Measurements from ENCODE around the gene RMDN3. TPM values are rescaled to one million over a fixed set of nuclear protein-coding genes. Genes with fewer than 3 reads are reported as not detected.

Gene RMDN3
- total and polyA plus RNA-seq, 9 of the 15 experiments (the other 6 are each of a cell fraction or from before 2014, with no cell fraction given) = 8.1 to 38.2 (median 25.9) TPM

- TF ChIP-seq, protein P1, sequence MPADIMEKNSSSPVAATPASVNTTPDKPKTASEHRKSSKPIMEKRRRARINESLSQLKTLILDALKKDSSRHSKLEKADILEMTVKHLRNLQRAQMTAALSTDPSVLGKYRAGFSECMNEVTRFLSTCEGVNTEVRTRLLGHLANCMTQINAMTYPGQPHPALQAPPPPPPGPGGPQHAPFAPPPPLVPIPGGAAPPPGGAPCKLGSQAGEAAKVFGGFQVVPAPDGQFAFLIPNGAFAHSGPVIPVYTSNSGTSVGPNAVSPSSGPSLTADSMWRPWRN (IDR thresholded peaks at IDR 0.05; ENCODE audit: low read depth) = no peak
- no peak for TF ChIP-seq ZNF239 (CRISPR knock-in tag; IDR thresholded peaks at IDR 0.05)
- TF ChIP-seq ATF1 (CRISPR knock-in tag; IDR thresholded peaks at IDR 0.05) = no peak
- TF ChIP-seq ATF1 (tag; IDR thresholded peaks at IDR 0.05) = no peak
Observed at GRCh38 chr15:40731034-40731433, 24.0 kb downstream of the RMDN3 start (continued).

GRCh38 chr15:40723919-40724318 lies 31.1 kb downstream of the RMDN3 start:
- peaks cover 68% of the 10 kb centered on the region for H3K36me3 ChIP-seq (ENCODE audit: control insufficient read depth, insufficient read depth, low read length)
- H3K9ac ChIP-seq (ENCODE audit: insufficient read depth in 1 of 2, low read depth in 2 of 2, low read length in 2 of 2) = no peak overlapping the region
- ATAC-seq (no peak), FAIRE-seq (no peak), DNase-seq (ENCODE audit: extremely low read depth in 1 of 4, low spot score in 3 of 4) (no peak)
- POLR2A ChIA-PET = interaction anchor here (0.7 to 0.9 kb wide), 2 partner anchors 21 to 159 kb away, joined by 3 to 4 read pairs; partner anchors contain the start of gene CCDC32
- H2AFZ ChIP-seq (ENCODE audit: low read depth, low read length) = no peak overlapping the region
- in situ Hi-C loops (cut with MboI) = no loop called here
- no peak overlapping the region for H3K27ac ChIP-seq (ENCODE audit: extremely low read depth, low read depth, low read length)
- H3K9me3 ChIP-seq (replicated peaks; ENCODE audit: control insufficient read depth, insufficient read depth, low read depth, low read length) = no peaks in the 10 kb centered on the region
- no peak overlapping the region for H3K4me2 ChIP-seq (ENCODE audit: insufficient read depth, low read length)
- 0 out of 5 replicates have a peak, but pooled peaks cover 0 to 4% of the 10 kb centered on the region in 2 experiments for H3K4me1 ChIP-seq (replicated peaks in 1 of 2; ENCODE audit: control insufficient read depth in 2 of 2, insufficient read depth in 2 of 2, low read length in 2 of 2)
- H3K4me3 ChIP-seq = no peak overlapping the region
- H3K27me3 ChIP-seq (ENCODE audit: control insufficient read depth in 2 of 2, insufficient read depth in 2 of 2, low read length in 2 of 2) = no peaks in the 10 kb centered on the region
- H3K9me1 ChIP-seq (ENCODE audit: control insufficient read depth, insufficient read depth, low read length) = no peaks in the 10 kb centered on the region
- CTCF ChIA-PET (ENCODE audit: low intra/inter-chr PET ratio) = no interaction called here
- intact Hi-C loops (cut with micrococcal nuclease) = no loop called here
- 61% methylated on average over 2 of the region's 2 CpGs for WGBS (ENCODE audit: insufficient coverage, low coverage, missing lambda C conversion rate)
- TF ChIP-seq ZSCAN29 (IDR thresholded peaks at IDR 0.05) (no peak), SIX5 (IDR thresholded peaks at IDR 0.05; ENCODE audit: borderline replicate concordance in 1 of 2, insufficient read depth in 1 of 2, low read depth in 1 of 2, low read length in 2 of 2) (no peak), TRIM28 (IDR thresholded peaks at IDR 0.05) (no peak), NR4A1 (CRISPR knock-in tag; IDR thresholded peaks at IDR 0.05) (no peak), NR4A1 (tag; IDR thresholded peaks at IDR 0.05) (no peak), ZNF586 (CRISPR knock-in tag; conservative IDR thresholded peaks at IDR 0.05) (no peak), NCOA1 (IDR thresholded peaks at IDR 0.05; ENCODE audit: low read depth) (no peak), RBM14 (IDR thresholded peaks at IDR 0.05; ENCODE audit: borderline replicate concordance, insufficient read depth, low read depth, low read length) (no peak), MCM3 (IDR thresholded peaks at IDR 0.05) (no peak), ZNF124 (CRISPR knock-in tag; IDR thresholded peaks at IDR 0.05) (no peak), SIRT6 (IDR thresholded peaks at IDR 0.05; ENCODE audit: low read depth, low read length) (no peak), HMGN3 (IDR thresholded peaks at IDR 0.05; ENCODE audit: borderline replicate concordance, extremely low read depth, insufficient read length, low read depth, low read length) (no peak)
- TF ChIP-seq, protein P2, sequence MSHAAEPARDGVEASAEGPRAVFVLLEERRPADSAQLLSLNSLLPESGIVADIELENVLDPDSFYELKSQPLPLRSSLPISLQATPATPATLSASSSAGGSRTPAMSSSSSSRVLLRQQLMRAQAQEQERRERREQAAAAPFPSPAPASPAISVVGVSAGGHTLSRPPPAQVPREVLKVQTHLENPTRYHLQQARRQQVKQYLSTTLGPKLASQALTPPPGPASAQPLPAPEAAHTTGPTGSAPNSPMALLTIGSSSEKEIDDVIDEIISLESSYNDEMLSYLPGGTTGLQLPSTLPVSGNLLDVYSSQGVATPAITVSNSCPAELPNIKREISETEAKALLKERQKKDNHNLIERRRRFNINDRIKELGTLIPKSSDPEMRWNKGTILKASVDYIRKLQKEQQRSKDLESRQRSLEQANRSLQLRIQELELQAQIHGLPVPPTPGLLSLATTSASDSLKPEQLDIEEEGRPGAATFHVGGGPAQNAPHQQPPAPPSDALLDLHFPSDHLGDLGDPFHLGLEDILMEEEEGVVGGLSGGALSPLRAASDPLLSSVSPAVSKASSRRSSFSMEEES (CRISPR knock-in tag; IDR thresholded peaks at IDR 0.05) = no peak
- no peaks in the 10 kb centered on the region for H4K20me1 ChIP-seq (replicated peaks; ENCODE audit: control insufficient read depth, insufficient read depth, low read length)
- H3K79me2 ChIP-seq (ENCODE audit: control insufficient read depth, insufficient read depth, low read length) = no peaks in the 10 kb centered on the region
- BruUV-seq (replicated peaks) = no TSS peak

Measured in K562 (cell line).